Nephron progenitor cell (in vitro differentiated cells): ENCODE results near the gene CHD9NB.

Source experiments
- DNase-seq: peaks from one replicate; pipeline ENCODE4 v3.0.0; 2021
- H3K27ac Mint-ChIP-seq: 2 replicates; pipeline ENCODE4 v1.8.0; 2021; ENCODE audit warnings: mild to moderate bottlenecking, moderate library complexity, mixed read lengths
- H3K27me3 Mint-ChIP-seq: 2 replicates; pipeline ENCODE4 v1.8.0; 2021; ENCODE audit warnings: mild to moderate bottlenecking, low read depth, mixed read lengths; ENCODE audit not compliant: poor library complexity
- H3K36me3 Mint-ChIP-seq: 2 replicates; pipeline ENCODE4 v1.8.0; 2021; ENCODE audit warnings: low read depth, mixed read lengths
- H3K4me1 Mint-ChIP-seq: 2 replicates; pipeline ENCODE4 v1.8.0; 2021; ENCODE audit warnings: mixed read lengths
- H3K4me3 Mint-ChIP-seq: 2 replicates; pipeline ENCODE4 v1.8.0; 2021; ENCODE audit warnings: mild to moderate bottlenecking, moderate library complexity, mixed read lengths
- H3K9me3 Mint-ChIP-seq: 2 replicates; pipeline ENCODE4 v1.8.0; 2021; ENCODE audit warnings: mild to moderate bottlenecking, moderate library complexity, mixed read lengths
- TF ChIP-seq, protein P1 (sequence below): fragments of 200-600 bp; sonication (generic); IDR thresholded peaks from 2 replicates; pipeline ENCODE4 v1.5.0; 2021; ENCODE audit warnings: antibody characterized with exemption

The CHD9NB gene

DNA sequence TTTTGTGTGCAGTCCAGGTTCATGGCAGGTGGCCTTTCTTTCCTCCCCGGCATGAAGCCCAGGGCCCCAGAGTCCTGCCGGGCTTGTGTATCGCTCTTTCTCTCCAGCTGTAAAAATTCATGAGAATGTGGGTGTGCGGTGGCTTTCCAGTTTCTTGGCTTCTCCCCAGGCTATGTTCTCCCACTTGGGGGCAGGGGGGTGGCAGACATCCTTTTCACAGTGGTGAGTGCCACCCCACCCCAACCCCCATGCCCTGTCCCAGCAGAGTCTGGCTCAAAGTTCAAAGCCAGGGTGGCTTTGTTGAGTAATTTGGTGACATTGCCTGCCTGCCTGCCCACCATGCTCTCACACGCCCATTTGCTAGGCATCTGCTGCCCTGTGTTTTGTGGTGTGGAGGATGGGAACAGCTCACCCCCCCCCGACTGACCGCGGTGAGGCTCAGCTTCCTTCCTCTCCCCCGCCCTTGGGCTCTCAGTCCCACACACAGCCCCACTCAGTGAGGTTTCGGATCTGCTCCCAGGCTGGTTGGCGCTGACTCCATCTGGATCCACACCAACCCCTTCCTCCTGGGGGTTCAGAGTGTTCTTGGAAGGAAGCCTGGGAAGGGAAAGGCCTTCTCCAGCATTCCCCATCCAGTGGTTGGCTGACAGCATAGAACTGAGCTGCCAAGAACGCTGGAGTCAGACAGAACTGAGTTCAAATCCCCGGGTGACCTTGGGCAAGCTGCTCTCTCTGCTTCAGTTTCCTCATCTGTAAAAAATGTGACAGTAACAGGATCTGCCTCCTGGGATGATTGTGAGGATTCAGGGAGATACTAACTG, 38.1 kb upstream of the CHD9NB start:
- Mint-ChIP-seq H3K4me1 (peaks cover 74% of the 10 kb centered on the region), H3K27me3 (no peaks in the 10 kb centered on the region), H3K9me3 (no peaks in the 10 kb centered on the region), H3K27ac (peak overlapping the region; percentile 64), H3K36me3 (peaks cover 5% of the 10 kb centered on the region), H3K4me3 (peak overlapping the region; percentile 79)
- no peak for DNase-seq
- TF ChIP-seq, protein P1, sequence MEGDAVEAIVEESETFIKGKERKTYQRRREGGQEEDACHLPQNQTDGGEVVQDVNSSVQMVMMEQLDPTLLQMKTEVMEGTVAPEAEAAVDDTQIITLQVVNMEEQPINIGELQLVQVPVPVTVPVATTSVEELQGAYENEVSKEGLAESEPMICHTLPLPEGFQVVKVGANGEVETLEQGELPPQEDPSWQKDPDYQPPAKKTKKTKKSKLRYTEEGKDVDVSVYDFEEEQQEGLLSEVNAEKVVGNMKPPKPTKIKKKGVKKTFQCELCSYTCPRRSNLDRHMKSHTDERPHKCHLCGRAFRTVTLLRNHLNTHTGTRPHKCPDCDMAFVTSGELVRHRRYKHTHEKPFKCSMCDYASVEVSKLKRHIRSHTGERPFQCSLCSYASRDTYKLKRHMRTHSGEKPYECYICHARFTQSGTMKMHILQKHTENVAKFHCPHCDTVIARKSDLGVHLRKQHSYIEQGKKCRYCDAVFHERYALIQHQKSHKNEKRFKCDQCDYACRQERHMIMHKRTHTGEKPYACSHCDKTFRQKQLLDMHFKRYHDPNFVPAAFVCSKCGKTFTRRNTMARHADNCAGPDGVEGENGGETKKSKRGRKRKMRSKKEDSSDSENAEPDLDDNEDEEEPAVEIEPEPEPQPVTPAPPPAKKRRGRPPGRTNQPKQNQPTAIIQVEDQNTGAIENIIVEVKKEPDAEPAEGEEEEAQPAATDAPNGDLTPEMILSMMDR = no peak

DNA sequence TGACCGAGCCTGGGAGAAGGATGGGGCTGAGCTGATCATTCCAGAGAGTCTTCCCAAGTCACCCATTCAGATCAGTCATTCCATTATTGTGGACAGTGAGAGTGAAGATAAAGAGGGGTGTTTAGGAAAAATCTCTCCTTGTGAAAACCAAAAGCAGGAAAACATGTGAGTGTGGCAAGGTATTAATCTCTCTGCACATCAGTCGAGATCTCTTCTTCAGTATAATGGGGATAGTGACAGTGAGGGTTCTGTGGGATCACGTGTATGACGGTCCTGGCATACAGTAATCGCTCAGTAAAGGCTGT, 37.5 kb upstream of the CHD9NB start:
- Mint-ChIP-seq H3K36me3 (peaks cover 5% of the 10 kb centered on the region), H3K27ac (no peak overlapping the region), H3K27me3 (no peaks in the 10 kb centered on the region), H3K4me1 (peaks cover 80% of the 10 kb centered on the region), H3K9me3 (no peaks in the 10 kb centered on the region), H3K4me3 (peak overlapping the region; percentile 25)
- DNase-seq = no peak
- TF ChIP-seq, protein P1 = no peak

DNA sequence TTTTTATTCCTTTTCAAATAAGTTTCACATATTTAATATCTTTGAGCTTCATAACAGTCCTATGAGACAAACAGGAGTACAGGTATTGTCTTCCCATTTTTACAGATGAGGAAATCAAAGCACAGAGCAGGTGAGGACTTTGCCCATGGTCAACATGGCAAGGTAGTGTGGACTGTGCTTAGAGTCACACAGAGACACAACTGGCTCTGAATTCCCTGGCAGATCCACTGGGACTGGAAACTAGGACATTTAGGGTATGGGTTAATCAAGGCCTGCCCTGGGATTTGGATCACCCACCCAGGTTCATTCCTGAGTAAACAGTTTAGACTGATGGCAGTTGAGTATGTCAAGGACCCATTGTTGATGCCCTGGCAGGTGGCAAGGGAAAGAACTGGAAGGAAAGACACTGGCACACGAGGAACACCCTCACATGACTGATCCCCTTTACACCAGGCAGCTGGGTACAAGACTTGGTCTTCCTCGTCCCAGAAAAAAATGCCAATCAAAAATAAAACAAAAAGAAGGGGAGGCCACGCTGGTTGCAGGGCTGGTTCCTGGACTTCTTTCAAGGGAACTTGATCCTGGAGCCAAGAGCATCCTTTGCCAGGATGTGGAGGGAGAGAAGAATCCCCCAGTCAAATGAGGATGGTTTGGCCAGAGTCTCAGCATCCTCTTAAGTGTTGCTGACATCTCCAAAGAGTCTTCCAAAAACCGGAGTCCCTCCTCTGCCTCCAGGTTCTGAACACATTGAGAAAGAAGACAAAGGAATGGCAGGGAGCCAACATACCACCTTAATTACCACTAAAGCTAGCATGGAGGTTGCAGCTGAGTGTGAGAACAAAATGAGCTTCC, 37.0 kb upstream of the CHD9NB start:
- no peaks in the 10 kb centered on the region for H3K9me3 Mint-ChIP-seq
- peaks cover 5% of the 10 kb centered on the region for H3K36me3 Mint-ChIP-seq
- no peak overlapping the region for H3K27ac Mint-ChIP-seq
- no peaks in the 10 kb centered on the region for H3K27me3 Mint-ChIP-seq
- peak overlapping the region; percentile 25 for H3K4me3 Mint-ChIP-seq
- DNase-seq = no peak
- H3K4me1 Mint-ChIP-seq = peaks cover 80% of the 10 kb centered on the region
- TF ChIP-seq, protein P1 = no peak

DNA sequence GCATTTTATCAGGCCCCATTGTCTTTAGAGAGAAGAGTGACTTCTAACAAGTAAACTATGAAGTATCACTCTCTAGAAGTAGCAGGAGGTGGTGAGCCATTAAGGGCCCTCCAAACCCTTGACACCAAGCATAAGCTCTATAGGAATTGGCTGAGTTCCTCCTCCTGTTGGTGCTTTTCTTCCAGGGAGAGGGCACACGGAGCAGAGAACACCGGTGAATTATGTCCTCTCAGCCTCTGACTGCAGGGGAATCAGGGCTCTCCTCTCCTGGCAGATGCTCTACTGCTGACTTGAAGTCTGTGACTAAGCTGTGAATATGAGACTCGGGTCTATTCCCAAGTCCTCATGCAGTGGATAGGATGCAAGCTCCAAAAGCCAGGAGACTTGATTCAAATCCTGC, 34.4 kb upstream of the CHD9NB start:
- TF ChIP-seq, protein P1 = no peak
- H3K27me3 Mint-ChIP-seq = peaks cover 2% of the 10 kb centered on the region
- peak overlapping the region; percentile 36 for H3K27ac Mint-ChIP-seq
- H3K36me3 Mint-ChIP-seq = peaks cover 9% of the 10 kb centered on the region
- peaks cover 76% of the 10 kb centered on the region for H3K4me1 Mint-ChIP-seq
- DNase-seq = no peak
- H3K4me3 Mint-ChIP-seq = no peak overlapping the region
- no peaks in the 10 kb centered on the region for H3K9me3 Mint-ChIP-seq

DNA sequence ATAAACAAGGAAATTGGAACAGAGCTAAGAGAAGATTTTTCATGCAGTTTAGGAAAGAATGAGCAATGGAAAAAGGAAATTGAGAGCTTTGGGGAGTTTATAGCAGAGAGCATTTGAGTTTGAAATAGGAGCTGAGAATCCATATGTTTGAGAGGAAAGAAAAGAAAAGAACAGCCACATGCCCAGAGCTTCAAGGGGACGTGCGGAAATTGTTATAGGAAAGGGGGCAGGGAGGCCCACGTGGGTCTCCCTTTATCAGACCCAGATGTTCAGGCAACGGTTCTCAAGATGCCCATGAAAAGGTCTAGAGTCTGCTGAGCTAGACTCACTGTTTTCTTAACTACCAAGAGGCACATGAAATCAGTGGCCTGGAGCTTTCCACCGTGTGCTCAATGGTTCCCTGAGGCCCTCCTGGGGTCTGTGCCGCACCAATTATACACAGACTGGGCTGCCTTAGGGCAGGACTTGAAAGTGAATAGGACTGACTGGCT, 33.3 kb upstream of the CHD9NB start:
- Mint-ChIP-seq H3K27ac (peak overlapping the region; percentile 46), H3K9me3 (no peaks in the 10 kb centered on the region), H3K4me1 (peaks cover 68% of the 10 kb centered on the region), H3K4me3 (peak overlapping the region; percentile 2), H3K27me3 (peaks cover 2% of the 10 kb centered on the region), H3K36me3 (peaks cover 9% of the 10 kb centered on the region)
- TF ChIP-seq, protein P1 = no peak
- no peak for DNase-seq
